ENCODE results near the gene TNKS2.
"Not testable (repeated sequence)": the region's sequence is repeated elsewhere in the genome, so short reads cannot be mapped to it uniquely, and the experiment has no call there.

TNKS2 gene

DNA sequence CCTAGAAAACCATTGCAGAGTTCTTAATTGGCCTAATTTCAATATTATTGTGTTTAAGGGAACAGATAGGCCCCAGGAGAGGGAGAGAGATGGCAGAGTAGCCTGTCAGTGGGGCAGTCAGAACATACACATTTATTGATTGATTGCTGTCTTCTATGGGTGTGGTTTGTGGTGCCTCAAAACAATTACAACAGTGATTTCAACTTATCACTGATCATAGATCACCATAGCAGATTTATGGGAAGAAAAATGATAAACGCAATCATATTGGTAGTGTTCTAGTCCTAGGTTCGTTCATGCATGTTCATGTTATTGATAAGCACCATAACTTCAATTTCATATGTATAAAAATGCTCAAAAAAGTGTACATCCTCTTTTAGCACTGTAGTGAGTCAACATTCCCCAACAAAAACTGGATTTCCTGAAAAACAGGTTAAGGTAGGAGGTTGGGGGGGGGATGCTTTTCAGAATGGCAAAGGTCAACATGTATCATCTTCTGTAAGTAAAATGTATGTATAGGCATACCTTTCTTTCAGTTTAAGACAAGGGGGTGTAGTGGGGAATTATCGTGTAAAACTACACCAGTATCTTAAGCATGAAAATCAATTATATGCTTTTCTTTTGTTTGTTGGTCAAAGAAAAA, 1.1 kb upstream of the TNKS2 start:
- DNase-seq = no peak

DNA sequence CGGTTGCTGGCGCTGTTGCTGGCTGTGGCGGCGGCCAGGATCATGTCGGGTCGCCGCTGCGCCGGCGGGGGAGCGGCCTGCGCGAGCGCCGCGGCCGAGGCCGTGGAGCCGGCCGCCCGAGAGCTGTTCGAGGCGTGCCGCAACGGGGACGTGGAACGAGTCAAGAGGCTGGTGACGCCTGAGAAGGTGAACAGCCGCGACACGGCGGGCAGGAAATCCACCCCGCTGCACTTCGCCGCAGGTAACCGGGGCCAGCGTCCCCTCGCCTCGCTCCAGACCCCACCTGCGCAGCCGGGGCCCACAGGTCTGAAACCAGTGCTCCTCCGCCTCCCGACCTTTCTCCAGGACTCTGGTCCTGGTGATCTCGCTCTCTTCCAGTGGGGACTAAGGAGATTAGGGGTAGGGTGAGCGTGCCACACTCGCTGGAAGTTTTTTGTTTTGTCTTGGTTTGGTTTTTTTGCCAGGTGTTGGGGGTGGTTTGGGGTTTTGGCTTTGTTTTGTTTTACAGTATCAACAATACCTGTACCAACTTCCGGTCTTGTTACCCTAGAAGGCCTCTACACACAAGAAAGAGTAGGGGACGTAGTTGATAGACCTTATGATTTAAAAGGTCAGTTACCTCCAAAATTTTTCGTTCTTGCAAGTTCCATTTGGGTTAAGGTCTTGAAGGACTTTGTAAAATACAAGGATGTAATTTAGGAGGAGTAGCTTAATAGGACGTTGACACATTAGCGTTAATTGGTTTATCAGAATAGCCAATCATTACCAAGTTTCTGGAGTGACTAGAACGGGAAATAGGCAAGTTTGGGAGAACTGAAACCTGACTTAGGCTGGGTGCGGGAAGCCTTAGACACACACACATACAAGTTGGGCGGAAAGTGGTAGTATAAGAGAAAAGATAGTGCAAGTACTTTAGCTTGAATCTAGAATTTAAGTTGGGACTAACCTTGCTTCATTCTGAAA, 704 bp downstream of the TNKS2 start:
- peak; percentile 89 to 93 for DNase-seq

DNA sequence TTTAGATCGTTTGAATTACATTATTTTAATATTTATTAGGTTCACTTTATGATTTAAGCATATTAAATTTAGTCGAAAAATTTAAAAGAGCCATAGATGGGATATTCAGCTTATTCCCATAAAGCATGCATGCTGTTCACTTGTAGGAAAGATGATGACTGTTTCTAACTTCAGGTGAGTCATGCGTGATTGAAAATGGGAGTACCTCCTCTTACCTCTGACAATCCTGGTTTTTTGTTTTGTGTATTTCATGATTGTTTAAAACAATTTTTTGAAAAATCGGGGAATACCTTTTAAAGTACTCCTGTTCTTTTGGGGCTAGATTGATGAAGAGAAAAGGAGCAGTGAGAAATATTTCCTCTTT, 1.4 kb downstream of the TNKS2 start:
- no peak for DNase-seq

DNA sequence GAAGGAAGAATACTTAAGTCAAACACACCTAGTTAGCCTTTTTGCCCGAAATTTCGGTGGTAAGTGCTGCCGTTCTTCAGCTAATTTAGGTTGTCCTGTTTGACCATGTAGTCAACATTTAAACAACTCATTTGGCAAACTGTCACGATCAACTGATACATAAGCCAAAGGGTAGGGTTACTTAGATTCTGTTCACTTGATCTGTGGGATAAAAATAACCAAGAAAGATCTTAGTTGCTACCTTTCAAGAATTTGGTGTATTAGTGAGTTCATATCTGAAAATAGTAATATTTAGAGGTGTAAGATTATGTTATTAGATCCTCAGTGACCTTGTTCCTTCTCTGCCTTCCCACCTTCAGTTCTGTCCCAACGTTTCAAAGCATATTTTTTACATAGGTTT, 2.0 kb downstream of the TNKS2 start:
- DNase-seq = no peak

DNA sequence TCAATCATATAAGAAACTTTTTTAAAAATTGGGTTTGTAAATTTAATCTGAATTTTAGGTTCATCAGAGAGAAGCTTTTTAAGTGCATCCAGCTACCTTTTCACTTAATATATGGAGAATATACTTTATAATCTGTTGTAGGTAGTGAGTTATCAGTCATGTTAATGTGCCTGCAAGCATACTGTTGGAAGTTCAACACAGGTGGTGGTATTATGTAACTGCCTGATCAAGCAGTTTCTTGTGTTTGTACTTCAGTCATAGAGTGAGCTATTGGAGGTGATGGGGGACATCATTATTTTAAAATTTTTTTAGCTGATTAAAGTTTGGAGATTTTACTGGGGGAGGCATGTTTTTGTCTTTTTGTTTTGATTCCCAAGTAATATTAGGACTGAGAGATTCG, 2.5 kb downstream of the TNKS2 start:
- no peak for DNase-seq

DNA sequence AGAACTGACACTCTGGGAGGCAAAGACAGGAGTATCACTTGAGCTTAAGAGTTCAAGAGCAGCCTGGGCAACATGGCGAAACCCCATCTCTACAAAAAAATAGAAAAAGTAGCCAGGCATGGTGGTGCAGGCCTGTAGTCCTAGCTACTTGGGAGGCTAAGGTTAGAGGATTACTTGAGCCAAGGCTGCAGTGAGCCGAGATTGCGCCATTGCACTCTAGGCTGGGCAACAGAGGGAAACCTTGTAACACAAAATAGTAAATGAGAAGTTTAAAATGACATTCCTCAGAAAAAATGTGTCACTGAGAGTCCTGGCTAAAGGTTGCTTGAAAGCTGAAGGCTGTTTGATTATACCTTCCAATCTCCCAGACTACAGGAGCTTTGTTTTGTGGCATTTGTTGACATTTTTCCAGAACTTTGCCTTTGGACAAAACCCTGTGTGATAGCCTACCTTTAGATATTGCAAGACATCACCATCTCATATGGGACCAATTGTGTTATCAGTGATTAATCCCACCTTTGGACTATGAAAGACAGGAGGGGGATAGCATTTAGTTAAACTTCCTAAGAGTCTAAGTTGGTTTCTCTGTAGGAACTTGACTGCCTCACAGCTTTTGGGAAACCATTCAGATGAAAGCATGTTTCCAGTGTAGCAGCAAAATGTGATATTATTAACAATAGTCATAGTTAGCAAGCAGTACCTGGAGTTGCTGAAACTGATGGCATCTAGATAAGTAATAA, 5.3 kb downstream of the TNKS2 start:
- DNase-seq = no peak

DNA sequence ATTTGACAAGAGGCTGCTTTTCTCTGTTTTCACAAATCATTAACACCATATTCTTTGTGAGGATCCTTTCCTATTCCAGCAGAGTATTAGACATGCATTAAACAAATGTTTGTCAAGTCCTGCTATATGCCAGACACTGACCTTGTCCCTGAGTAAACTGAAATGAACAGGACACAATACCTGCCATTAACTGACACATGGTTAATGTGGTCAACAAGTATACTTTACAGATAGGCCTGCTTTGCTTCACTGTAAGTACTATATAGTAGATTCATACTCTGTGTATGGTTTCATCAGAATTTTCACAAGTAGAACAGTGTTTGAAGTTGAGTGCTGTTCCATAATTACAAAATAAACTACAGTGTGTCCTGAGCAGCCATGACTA, 5.9 kb downstream of the TNKS2 start:
- no peak for DNase-seq

DNA sequence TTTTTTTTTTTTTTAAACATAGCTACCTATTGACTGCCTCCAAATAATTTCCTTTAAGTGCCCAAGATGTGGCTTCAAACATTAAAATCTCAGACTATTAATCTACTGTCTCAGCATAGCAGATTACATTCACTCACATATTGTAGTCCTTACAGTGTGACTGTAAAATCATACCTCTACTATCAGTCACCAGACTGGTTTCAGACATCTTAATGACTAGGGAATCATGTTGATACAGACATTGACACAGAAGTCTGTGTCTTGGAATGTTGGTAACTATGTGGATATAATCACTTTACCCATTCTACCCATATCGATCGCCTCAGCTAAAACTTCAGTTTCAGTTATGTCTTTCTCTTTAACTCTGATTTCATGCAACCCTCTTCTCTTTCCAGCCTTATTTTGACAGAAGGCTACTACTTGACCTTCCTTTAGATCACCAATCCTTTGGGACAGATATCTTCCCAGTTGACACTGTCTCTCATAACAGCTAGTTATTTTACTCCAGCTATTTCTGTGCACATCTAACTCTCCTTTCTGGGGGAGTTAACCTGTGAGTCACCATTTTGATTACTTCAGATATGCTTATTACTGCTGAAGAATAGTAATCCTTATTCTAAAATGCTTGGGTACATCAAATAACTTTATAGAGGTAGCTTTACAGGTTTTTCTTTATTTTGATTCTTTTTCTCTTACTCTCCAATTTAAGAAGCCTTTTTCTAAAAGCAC, 7.0 kb downstream of the TNKS2 start:
- DNase-seq = no peak

DNA sequence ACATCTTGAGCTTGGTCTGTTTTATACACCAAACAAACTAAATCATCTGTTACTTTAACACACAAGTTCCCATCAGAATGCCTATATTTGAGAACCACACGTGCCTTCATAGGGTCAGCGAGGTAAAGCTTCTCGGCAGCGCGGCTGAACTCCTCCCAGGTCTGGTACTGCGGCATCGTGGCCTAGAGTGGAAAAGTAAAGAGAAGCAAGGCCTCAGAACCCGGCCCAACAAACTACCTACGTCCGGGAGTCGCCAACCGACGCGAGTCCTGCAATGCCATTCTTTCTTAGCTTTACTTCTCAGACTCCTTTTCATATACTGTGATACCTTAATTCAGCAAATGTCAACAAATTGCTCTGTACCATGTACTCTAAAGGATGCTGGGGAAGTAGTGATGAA, 9.0 kb downstream of the TNKS2 start:
- DNase-seq = not testable (repeated sequence)

DNA sequence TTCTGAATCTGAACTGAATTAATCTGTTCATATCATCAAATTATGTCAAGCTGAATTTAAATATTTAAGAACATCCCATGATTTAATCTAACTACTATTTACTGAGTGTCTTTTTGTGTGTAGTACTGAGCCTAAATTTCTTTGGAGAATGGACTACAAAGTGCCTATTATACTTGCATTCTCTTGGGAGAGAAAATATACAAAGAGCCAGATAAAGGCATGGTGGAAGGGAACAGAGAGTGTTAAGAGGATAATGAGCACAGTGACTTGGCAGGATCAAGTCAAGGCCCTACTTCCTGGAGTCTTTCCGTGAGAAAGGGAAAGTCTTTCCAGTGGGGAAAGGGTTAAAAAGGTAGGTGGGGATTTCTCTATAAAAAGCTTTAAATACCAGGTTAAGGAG, 15.0 kb downstream of the TNKS2 start:
- DNase-seq = no peak

DNA sequence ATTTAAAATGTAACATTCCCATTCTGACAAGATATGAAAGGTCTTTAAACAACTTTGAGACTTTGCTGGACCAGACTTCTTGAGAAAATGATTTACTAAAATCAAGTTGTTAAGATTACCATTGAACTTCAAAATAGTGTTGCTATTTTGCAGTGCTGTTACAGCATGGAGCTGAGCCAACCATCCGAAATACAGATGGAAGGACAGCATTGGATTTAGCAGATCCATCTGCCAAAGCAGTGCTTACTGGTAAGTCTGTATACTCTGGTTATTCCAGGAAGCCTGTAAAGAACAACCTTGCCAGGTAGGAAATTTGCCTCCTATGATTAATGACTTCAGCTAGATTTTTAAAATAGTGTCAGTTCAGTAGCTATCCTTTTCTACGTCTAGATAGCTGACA, 18.8 kb downstream of the TNKS2 start:
- DNase-seq = no peak

DNA sequence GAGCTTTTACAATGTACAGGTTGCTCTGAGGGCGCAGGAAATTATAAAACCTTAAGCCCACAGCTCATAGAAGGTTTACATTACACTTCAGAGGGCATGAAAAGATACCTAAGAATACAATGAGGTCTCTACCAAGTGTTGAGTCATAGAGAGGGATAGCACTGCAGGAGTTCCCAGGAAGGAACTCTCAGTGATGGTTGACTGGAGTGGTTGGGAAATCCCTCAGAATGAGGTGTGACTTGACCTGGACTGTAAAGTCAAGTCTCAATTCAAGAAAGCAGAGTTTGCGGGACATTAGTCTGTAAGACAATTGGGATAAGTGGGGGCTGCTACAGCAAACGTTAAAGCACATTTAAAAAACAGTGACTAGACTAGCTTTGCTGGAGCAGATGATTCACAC, 21.9 kb downstream of the TNKS2 start:
- no peak for DNase-seq

DNA sequence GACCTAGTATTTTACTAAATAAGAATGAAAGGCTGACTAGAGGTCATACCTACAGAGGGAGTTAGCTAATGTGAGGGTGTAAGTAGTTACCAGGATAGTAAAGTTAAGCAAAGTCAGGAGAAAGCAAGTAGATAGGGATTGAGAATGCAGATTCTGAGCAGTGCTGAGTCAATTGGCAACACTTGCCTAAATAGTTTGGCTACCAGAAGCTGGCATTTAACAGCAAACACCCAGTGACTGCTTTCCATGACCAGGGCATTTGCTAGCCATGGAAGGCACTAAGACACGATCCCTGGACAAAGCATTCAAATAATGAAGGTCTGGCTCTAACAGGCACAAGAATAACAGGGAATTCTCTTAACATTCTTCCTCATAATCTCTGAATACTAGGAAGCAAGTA, 25.9 kb downstream of the TNKS2 start:
- no peak for DNase-seq

DNA sequence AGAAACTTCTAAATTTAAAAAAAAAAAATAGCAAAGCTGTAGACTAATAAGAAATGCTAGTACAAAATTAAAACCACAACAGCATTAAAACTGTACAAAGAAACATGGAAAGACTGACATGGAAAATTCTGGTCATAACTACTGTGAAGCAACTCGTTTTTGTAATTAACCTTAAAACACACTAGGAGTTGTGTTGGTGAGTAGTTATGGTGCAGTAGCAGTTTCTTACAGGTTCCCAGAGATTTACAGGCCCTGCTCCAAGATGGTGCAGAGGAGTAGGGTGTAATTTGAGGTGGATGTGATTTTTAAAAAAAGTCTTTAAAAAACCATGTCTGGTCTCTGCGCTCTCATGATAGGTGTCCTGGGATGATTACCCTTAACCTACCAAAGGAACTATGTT, 31.0 kb downstream of the TNKS2 start:
- DNase-seq = no peak

DNA sequence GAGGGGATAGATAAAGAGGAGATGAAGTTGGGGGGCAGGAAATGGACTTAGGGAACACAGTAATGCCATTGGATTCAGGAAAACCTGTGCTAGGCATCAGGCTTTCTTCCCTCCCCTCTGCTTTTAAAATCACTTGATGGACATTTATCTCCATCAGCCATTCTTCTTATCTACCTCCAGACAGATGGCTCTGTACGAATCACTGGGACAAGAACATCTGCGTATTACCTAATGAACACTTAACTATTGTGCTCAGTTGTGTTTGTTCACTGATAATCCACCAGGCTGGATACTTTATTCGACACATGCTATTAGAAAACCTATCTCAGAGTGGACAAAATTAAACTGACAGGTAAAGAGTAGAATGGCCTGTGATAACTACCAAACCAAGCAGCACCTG, 40.0 kb downstream of the TNKS2 start:
- DNase-seq = no peak

DNA sequence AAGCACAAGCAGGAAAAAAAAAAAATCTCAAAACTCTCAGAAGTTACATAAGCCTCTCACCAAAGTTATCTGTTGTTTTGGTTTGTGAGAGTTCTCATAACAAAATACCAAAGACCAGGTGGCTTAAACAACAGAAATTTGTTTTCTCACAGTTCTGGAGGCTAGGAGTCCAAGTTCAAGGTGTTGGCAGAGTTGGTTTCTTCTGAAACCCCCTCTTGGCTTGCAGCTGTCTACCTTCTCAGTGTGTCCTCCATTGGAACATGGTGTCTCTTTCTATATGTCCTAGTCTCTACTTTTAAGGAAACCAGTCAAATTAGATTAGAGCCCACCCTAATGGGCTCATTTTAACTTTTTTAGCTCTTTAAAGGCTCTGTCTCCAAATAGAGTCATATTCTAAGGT, 44.9 kb downstream of the TNKS2 start:
- no peak for DNase-seq

DNA sequence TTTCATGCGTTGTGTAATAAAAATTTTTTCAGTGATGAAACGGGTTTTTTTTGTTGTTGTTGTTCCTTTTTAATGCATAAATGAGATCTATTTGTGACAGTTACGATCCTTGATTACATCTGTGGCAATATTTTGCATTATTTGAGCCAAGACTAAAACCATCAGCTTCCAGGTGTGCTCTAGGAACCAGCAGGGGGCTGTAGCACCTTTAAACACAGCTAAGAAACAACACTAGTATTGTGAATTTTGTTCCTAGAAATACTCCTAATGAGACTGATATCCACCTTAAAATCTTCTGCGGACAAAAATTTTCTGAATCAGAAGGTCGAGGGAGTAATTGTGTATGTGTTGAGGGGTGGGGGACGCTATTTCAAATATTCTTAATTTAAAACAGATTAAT, 58.4 kb downstream of the TNKS2 start:
- DNase-seq = peak in 1 of 2 experiments; percentile 41

DNA sequence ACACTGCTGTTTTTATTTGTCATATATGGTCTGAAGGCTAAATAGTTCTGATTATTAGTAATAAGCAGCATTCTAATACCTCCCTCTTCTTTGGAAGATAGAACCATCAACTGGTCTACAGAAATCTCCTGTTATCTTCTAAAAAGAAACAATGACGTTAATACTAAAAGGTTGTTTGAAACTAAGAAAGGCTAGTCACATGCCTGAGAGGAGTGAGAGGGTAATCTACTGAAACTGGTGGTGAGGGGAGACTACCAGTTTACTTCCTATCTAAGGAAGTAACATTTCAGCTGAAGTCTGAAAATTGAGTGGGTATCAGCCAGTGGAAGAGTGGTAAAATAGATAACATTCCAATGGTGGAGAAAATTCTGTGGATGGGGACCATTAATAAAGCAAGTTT, 62.7 kb downstream of the TNKS2 start:
- no peak for DNase-seq

DNA sequence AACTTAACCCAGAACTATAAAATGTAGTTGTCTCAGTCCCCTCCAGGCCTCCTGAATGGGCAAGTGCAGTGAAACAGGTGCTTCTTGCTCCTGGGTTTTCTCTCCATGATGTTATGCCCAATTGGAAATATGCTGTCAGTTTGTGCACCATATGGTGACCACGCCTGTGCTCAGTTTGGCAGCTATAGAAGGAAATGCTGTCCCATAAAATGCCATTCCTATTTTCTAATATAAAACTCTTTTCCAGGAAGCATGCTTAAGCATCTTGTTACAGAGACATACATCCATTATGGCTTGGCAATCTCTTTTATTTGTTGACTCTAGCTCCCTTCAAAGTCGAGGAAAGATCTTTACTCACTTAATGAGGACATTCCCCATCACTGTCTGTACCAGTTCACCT, 65.9 kb downstream of the TNKS2 start:
- no peak for DNase-seq

DNA sequence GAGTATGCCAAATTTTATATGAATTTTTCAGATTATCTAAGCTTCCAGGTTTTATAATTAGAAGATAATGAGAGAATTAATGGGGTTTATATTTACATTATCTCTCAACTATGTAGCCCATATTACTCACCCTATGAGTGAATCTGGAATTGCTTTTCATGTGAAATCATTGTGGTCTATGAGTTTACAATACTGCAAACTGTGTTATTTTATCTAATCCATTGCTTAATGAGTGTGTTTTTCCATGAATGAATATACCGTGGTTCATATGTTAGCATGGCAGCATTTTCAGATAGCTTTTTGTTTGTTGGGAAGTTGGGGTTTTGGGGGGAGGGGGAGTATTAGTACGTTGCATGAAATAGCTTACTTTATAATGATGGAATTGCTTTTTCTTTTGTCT, 66.5 kb downstream of the TNKS2 start:
- DNase-seq = no peak

DNA sequence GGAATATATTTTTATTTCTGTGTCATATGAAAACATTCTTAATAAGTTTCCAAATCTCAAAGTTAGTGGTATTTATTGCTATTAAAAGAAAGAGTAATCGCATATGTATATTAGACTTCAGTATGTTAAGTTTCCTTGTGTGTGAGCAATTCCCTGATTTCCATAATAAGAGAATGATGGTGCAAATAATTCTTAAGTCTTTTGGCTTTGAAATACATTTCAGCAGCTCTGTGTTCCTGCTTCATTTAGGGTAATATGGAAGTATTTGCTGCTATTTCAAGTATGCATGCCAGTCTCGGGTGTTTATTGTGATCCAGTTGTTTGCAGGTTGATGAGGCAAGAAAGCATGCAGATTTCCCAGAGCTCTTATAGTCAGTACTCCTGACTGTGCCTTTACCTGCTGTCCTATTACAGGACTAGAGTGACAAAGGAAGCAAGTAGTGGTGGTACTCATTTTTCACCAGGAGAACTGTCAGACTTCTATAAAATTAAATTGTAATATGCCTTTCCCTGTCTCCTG, 67.4 kb downstream of the TNKS2 start:
- no peak for DNase-seq

DNA sequence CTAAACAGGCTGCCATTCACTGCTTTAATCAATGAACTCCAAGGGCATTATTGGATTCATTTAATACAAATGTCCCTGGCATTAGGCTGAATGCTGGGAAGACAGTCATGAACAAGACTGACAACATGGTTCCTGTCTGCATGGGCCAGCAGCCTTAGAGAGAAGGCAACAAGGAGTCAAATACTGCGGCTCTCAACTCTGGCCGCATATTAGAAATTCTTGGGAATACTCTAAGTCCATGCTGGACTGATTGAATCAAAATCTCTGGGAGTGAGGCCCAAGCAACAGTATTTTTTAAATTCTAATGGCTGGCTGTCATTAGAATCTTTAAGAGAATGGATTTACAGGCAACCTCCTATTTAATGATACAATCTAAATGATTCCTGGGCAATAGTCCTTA, 76.9 kb downstream of the TNKS2 start:
- no peak for DNase-seq

DNA sequence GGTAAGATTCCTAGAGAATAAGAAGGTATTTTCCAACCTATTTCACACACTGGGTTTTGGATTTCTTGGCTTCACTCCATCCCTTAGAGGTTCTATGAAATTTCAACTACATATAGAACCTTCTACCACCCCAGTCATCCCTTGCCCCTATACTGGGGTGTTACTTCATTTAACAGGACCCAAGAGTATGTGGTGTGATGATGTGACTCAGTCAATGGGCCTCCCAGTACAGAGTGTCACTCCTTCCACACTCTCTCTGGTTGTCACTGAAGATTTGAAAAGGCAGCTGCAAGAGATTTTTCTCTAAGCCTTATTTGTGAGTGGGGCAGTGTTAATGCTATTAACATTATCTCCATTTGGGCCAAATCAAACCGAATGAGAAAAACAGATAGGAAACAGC, 77.6 kb downstream of the TNKS2 start:
- DNase-seq = no peak

All from Kasumi-1 (cell line).